Measurements from ENCODE around the gene NT5C3B.
"Not testable (repeated sequence)": the region's sequence is repeated elsewhere in the genome, so short reads cannot be mapped to it uniquely, and the experiment has no call there.

Gene NT5C3B

GRCh38 chr17:41835800-41836549, at the start of gene NT5C3B:
Gene NT5C3B, minus strand, starts transcription at chr17:41836232. Its CDS starts 39 bp downstream, at chr17:41836193.
- DNase-seq: peak in 1 of 2 experiments; percentile 63

DNA sequence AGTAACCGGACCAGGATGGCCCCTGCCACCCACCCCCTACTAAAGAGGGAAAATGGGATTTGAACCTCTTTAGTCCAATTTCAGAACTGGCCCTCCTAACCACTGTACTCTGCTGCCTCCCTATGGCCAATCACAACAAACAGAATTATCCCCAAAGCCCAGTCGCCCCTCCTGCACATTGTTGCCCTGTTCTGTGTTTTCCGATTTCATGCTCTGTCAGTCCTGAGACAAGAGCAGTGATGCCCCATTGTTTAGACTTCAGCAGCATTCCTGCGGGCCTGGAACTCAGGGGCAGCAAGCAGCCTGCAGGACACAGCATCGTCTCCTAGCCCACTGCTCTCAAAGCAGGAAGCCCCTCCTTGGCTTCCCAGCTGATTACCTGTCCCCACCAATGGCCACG, 49.7 kb upstream of the NT5C3B start:
- peak in 1 of 2 experiments; percentile 22 for DNase-seq

DNA sequence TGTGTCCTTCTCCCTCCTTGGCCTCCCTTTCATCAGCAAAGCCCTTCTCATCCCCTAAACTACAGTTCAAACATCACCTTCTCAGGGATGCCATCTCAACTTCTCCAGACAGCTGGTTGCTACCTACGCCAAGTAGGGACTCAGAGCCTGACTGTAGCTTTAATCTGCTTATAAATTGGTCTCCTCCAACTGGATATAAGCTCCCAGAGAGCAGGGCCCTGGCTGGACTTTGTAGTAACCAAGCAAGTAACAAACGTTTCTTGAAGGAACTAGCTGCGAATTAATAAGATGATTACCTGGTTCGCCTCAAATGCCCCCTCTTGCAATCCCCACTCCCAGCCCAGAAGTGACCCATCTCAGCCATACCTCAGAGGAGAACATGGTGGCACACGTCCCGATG, 46.7 kb upstream of the NT5C3B start:
- no peak for DNase-seq

DNA sequence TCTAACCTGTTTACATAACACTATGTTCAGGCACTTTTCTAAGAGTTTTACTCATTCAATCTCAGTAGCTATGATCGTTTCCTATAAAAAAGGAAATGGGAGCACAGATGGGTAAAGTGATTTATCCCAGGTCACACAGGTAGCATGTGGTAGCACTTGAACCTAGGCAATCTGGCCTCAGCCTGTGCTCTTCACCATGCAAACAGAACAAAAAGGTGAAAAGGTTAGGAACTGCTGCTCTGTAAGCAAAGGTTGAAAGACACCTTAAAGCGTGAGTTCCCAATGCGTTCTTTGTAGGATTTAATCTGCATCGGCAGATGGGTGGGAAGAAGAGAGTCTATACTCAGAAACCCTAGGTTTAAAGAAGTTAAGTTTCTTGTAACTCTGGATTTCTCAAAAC, 44.1 kb upstream of the NT5C3B start:
- DNase-seq: no peak

- DNase-seq: not testable (repeated sequence)
Observed at GRCh38 chr17:41874293-41874670, 38.2 kb upstream of the NT5C3B start.

DNA sequence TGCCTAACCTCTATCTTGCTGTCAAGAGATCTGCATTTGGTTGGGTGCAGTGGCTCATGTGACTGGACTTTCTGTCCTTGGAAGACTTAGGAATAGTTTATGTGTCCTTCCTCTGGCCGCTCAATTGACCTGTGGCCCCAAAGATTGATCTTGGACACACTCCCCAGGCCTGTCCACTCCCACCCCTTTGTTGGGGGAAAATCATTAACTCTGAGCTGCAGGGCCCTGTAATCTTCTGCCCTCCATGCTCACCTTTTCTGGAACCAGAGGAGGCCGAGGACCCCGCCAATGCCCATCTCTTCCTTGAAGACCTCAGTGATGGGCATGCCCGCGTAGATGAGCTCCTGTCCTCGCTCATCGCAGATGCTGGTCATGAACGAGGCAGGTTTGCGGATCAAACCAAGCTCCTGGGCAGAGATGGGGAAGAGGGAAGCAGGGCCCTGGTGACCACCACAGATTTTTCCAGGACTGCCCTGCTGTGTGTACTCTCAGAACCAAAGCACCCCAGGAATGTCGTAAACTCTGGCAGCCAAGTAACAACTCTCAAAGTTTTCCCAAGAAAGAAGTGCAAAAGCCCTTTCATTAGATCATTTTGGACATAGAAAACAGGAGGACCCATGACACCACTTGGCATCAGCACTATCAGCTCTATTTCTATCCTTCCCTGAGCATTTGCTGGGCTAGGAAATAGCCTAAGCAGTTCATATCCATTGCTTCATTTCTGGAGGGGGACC, 37.7 kb upstream of the NT5C3B start:
- no peak for DNase-seq

DNA sequence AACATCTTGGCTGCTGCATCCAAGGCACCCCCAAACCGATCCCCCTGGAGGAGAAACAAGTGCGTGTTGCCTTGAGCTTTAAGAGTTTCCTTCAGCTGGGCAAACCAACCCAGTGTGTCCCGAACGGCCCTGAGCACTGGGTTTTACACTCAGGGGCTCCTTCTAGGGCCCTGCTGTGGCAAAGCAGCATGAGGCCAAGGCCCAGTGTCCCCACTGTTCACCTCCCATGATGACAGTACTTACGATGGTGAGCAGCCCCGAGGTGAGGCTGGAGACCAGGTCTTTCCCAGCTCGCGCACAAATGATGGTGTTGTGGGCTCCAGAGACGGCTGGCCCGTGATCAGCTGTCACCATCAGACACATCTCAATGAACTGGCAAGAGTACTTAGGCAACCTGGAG, 35.8 kb upstream of the NT5C3B start:
- DNase-seq: no peak

- DNase-seq: no peak
Observed at GRCh38 chr17:41870627-41871026, 34.6 kb upstream of the NT5C3B start.

DNA sequence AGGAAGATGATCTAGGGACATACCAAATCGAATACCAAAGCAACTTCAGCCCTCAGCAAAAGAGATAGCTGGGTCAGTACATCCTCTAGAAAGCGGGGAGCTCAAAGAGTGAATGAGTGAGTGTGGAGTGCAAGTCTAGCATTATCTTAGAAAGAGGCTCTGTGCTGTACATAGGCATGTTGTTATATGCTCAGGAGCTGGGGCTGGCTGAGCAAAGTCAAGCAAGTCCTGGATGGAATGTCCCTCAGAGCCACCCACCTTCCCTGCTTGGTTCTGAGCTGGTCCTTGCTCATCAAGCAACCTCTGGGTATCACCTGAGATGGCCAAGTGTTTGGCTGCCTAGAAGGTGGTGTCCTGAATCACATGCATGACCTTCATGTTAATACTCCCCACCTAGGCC, 34.1 kb upstream of the NT5C3B start:
- no peak for DNase-seq

- DNase-seq: no peak
Observed at GRCh38 chr17:41869426-41869825, 33.4 kb upstream of the NT5C3B start.

DNA sequence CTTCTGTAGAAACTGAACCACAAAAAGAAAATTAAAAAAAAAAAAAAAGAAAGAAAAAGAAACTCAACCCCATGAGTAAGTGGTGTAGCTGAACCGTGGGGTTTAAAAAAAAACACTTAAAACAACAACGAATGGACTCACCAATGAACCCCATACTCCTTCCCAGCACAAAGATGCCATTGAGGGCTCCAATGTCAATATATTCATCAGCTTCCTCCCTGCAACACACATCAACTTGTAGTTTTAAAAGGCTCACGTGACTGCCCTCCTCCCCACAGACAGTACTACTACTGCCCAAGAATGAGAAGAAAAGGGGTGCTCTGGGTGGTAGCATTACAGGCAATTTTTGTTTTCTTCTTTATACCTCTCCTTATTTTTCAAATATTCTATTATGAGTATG, 32.5 kb upstream of the NT5C3B start:
- no peak for DNase-seq

GRCh38 chr17:41865596-41865893, 29.5 kb upstream of the NT5C3B start:
- no peak for DNase-seq

DNA sequence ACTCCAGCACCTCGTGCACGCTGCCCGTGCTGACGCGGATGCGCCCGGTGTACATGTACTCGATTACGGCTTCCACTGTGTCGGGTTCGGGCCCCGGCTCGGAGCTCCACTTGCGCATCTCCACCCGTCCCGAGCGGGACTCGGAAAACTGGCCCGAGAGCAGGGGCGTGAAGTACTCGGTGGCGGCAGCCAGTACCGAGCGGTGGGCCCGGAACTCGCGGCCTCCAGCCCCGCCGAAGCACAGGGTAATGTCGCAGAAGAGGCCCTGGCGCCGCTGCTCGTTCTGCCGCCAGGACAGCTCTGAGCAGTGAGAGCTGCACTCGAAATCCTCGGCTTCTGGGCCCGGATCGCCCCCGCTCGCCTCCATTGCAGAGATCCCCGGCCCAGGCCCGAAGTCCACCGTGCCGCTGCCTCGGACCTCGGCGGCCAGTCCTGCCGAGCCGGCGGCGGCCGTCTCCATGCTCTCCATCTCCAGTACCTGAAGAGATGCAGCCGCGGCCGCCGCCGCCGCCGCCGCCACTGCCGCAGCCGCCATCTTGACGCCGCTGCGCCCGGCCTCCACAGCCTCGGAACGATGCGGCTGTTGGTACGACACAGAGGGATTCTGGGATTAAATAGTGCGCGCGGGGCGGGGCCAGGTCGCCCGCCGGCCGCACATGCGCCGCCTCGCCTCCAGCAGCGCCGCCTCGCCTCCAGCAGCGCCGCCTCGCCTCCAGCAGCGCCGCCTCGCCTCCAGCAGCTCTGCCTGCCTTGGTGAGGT, 29.0 kb upstream of the NT5C3B start, which contains the start of gene KLHL11:
Gene KLHL11, minus strand, starts transcription at position 588 of the 760 bp plus-strand sequence. Its CDS starts 53 bp downstream, at position 535.
- DNase-seq: peak; percentile 72 to 94

DNA sequence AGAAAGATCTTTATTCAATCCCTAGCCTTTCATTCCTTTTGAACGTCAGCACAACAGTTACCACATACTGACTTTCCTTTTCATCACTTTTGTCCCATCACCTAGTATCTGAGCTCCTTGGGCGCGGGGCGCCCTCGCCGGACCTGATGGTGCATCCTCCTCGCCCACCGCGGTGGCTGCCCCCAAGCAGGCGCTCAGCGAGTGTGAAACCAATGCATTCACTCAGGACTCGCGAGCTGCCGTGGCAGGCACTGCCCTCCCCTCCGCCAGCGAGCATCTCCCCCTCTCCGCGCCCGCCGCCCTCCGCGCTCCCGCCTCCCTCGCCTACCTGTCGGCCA, 28.4 kb upstream of the NT5C3B start:
- DNase-seq: no peak

- no peak for DNase-seq
Observed at GRCh38 chr17:41863074-41863848, 27.2 kb upstream of the NT5C3B start.

GRCh38 chr17:41860254-41860931, 24.4 kb upstream of the NT5C3B start:
- no peak for DNase-seq

DNA sequence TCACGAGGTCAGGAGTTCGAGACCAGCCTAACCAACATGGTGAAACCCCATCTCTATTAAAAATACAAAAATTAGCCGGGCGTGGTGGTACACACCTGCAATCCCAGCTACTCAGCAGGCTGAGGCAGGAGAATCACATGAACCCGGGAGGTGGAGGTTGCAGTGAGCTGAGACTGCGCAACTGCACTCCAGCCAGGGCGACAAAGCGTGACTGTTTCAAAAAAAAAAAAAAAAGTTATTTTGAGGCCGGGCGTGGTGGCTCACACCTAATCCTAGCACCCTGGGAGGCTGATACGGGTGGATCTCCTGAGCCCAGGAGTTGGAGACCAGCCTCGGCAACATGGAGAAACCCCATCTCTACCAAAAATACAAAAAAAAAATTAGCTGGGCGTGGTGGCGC, 15.3 kb upstream of the NT5C3B start:
- DNase-seq: not testable (repeated sequence)

DNA sequence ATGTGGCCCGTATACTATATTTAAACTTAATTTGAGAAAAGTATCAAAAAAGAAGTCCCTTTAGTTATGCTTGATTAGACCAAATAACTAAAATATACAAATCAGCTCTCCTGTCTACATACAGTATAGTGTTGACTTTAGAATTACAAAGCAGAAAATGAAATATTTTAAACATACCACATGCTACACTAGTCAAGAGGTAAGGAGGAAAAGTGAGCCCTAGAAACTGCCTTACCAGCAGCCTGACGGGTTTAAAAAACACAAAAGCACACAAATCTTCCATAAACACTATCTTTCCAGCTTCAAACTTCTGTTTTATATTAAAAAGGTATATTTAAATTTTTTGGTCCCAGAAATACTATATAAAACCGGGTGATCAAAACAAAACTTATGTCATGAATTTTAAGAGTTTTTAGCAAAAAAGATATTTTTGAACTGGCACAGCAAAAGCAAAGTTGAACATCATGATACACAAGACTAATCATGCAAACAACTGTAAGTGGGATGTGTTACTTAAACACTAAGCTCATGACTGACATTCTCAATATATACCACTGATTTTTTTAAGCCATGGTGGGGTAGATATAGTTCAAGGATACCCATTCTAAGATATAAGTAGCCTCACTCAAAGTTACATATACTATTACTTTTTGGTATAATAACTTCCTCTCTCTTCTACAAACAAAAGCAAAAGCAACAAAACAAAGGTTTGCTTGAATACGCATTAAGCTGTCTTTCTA, 13.4 kb upstream of the NT5C3B start:
- no peak for DNase-seq

DNA sequence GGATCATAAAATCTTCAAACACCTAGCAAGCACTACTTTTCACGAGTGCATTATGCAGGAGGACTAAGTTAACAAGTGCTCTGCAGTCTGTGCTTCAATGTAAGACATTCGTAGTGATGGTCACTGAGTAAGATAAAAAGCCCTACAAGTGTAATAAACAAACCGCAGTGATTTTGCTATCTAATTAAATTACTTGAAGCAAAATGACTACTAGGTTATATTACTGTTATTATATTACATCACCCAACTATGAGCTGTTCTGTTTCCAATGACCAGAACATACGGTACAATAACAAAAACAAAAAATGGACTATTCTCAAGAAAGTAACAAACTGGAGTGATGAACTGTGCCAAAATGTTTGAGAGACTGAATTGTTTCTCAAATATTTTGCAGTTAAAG, 12.8 kb upstream of the NT5C3B start:
- no peak for DNase-seq

DNA sequence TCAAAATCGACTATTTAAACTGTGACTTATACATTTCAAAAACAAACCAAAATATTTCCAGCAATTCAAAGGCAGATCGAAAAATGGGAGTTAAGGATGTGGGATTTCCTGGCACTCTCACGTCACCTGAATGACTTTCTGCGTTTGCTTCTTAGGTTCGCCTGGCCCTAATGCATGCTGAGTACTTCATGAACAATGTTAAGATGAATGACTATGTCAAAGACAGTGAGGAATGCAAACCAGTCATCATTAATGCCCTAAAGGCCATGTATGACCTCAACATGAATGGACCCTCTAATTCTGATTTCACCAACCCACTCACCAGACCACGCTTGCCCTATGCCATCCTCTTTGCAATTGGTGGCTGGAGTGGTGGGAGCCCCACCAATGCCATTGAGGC, 8.9 kb upstream of the NT5C3B start:
- no peak for DNase-seq

DNA sequence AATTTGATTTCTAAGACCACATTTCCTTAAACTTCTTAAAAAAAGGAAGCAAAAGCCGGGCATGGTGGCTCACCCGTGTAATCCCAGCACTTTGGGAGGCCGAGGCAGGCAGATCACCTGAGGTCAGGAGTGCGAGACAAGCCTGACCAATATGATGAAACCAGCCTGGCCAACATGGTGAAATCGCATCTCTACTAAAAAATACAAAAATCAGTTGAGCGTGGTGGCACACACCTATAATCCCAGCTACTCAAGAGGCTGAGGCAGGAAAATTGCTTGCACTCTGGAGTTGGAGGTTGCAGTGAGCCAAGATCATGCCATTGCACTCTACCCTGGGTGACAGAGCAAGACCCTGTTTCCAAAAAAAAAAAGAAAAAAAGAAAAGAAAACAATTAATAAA, 4.7 kb upstream of the NT5C3B start:
- not testable (repeated sequence) for DNase-seq

DNA sequence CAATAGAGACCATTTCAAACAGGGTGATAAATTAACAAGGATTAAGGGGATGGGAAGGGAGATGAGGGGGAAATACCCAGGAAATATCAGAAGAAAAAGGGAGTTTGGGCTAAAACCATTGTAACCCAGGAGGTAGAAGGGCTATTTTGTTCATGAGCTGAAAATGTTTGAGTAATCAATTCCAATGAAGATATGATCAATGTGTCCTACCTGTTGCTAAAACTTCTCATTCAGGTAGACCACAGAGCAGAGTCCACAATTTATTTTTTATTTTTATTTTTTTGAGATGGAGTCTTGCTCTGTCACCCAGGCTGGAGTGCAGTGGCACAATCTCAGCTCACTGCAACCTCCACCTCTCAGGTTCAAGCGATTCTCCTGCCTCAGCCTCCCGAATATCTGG, 3.4 kb upstream of the NT5C3B start:
- not testable (repeated sequence) for DNase-seq

Data from NCI-H526 (cell line).